Measurements from ENCODE around the gene BRICD5.

GRCh38 chr16:2226245-2226793, 15.7 kb upstream of the BRICD5 start:
- TF ChIP-seq CTCF (conservative IDR thresholded peaks at IDR 0.05 in 1 of 2, IDR thresholded peaks at IDR 0.05 in 1 of 2; ENCODE audit: low read depth in 1 of 2, low read length in 2 of 2) (no peak), EZH2 (IDR thresholded peaks at IDR 0.05; ENCODE audit: low read length, missing control alignments) (no peak)

Measured in fibroblast of lung (primary cell).